SK-N-MC (cell line): ENCODE data around the gene CPA5.

Experiments
- EZH2 ChIP-seq: fragments of 200-600 bp; sonication (generic); IDR thresholded peaks from one replicate; pipeline ENCODE4 v1.6.1; 2017; ENCODE audit warnings: antibody characterized with exemption
- FOXP2 ChIP-seq: optimal IDR thresholded peaks from 2 replicates; pipeline ENCODE3; 2011; ENCODE audit warnings: mild to moderate bottlenecking, moderate library complexity; ENCODE audit not compliant: insufficient read depth; ENCODE audit errors: extremely low read length, control extremely low read depth
- POLR2AphosphoS5 ChIP-seq: IDR thresholded peaks from 2 replicates; pipeline ENCODE4 v1.6.1; 2012; ENCODE audit warnings: mild to moderate bottlenecking, low read depth, low read length, borderline replicate concordance

GRCh38 chr7:130324306-130324943 is 20.2 kb upstream of the CPA5 start:
- no peak for TF ChIP-seq EZH2
- no peak for TF ChIP-seq POLR2AphosphoS5
- TF ChIP-seq FOXP2: no peak
